ENCODE measurements around the gene TRPM2. TPM values are rescaled to one million over a fixed set of nuclear protein-coding genes. Genes with fewer than 3 reads are reported as not detected.

Gene TRPM2
- total RNA-seq, 6 experiments from 2014 or later = 0.92 to 2.0 (median 1.2) TPM

- intact Hi-C loops (cut with DNase I) = no loop called here
- Histone ChIP-seq H3K27me3 (no peaks in the 10 kb centered on the region), H3K36me3 (no peaks in the 10 kb centered on the region), H3K27ac (no peak overlapping the region), H3K4me3 (no peak overlapping the region), H3K4me1 (no peaks in the 10 kb centered on the region), H3K9me3 (no peaks in the 10 kb centered on the region)
- DNase-seq (no peak), ATAC-seq (no peak)
- WGBS (ENCODE audit: insufficient coverage, low coverage, low lambda C conversion rate, missing lambda C conversion rate) = 90% methylated on average over 8 of the region's 9 CpGs
- TF ChIP-seq CTCF (IDR thresholded peaks at IDR 0.05) = no peak
- TF ChIP-seq POLR2A (IDR thresholded peaks at IDR 0.05) = no peak
Observed at GRCh38 chr21:44490816-44491215, 137.4 kb downstream of the TRPM2 start.

Small RNAs within 50 kb of the gene (small RNA-seq; reads per million reads assigned to genes)
- gene RF00285 = 0 reads per million in 2 experiments

Other genes with a start within 250 kb of the TRPM2 start
- gene PWP2, start 246.2 kb upstream of the TRPM2 start, total RNA-seq = 1 to 10 TPM in 5 of 6 experiments, under 1 TPM in 1; 0.93 to 7.5 (median 3.0) TPM
- gene GATD3, start 219.9 kb upstream of the TRPM2 start, total RNA-seq = 10 to 100 TPM in 3 of 6 experiments, 1 to 10 TPM in 3; 5.8 to 83.8 (median 11.1) TPM
- 1 to 10 TPM; 1.1 to 2.7 (median 1.7) TPM for gene ICOSLG, start 112.7 kb upstream of the TRPM2 start, total RNA-seq
- 1 to 10 TPM in 2 of 6 experiments, under 1 TPM in 1, not detected in 3; 0.29 to 2.3 (median 1.4) TPM for gene DNMT3L, start 91.7 kb upstream of the TRPM2 start, total RNA-seq
- gene AIRE, start 67.7 kb upstream of the TRPM2 start, total RNA-seq = not detected
- 10 to 100 TPM; 68.3 to 97.6 (median 73.7) TPM for gene PFKL, start 53.6 kb upstream of the TRPM2 start, total RNA-seq
- gene CFAP410, start 14.2 kb upstream of the TRPM2 start, total RNA-seq = 10 to 100 TPM in 4 of 6 experiments, 1 to 10 TPM in 2; 6.9 to 15.4 (median 13.1) TPM
- 10 to 100 TPM in 5 of 6 experiments, 1 to 10 TPM in 1; 7.5 to 19.3 (median 13.9) TPM for gene LRRC3, start 101.9 kb downstream of the TRPM2 start, total RNA-seq
- not detected for gene KRTAP10-1, start 186.6 kb downstream of the TRPM2 start, total RNA-seq
- gene KRTAP10-2, start 197.9 kb downstream of the TRPM2 start, total RNA-seq = not detected
- gene KRTAP10-3, start 205.2 kb downstream of the TRPM2 start, total RNA-seq = not detected
- gene KRTAP10-4, start 220.1 kb downstream of the TRPM2 start, total RNA-seq = not detected
- gene KRTAP10-5, start 227.0 kb downstream of the TRPM2 start, total RNA-seq = not detected
- not detected for gene KRTAP10-6, start 238.9 kb downstream of the TRPM2 start, total RNA-seq
- not detected for gene KRTAP10-7, start 247.0 kb downstream of the TRPM2 start, total RNA-seq